Sigmoid colon (tissue), 7 donors: ENCODE results near the gene TM9SF4. TPM values are rescaled to one million over a fixed set of nuclear protein-coding genes. Genes with fewer than 3 reads are reported as not detected.

Experiments used
- DNase-seq: peaks from one replicate; pipeline ENCODE4 v3.0.0-alpha.2; 2019
- H3K27ac ChIP-seq, 4 donors: fragments of 200-600 bp; sonication (generic); one replicate each; pipeline ENCODE4 v1.5.1; 2016 to 2019; ENCODE audit warnings: mild to moderate bottlenecking in 1 of 4
- H3K27me3 ChIP-seq, 3 donors: fragments of 200-600 bp; sonication (generic); one replicate each; pipeline ENCODE4 v1.5.1; 2019; ENCODE audit warnings: mild to moderate bottlenecking in 1 of 3
- H3K36me3 ChIP-seq, 4 donors: fragments of 200-600 bp; sonication (generic); one replicate each; pipeline ENCODE4 v1.5.1; 2016 to 2019
- H3K4me1 ChIP-seq, 4 donors: fragments of 200-600 bp; sonication (generic); one replicate each; pipeline ENCODE4 v1.5.1; 2017 to 2019
- H3K4me3 ChIP-seq, 4 donors: fragments of 200-600 bp; sonication (generic); one replicate each; pipeline ENCODE4 v1.5.1; 2017 to 2019; ENCODE audit warnings: mild to moderate bottlenecking in 2 of 4, moderate library complexity in 1 of 4
- H3K9me3 ChIP-seq, 4 donors: fragments of 200-600 bp in 3 of 4; sonication (generic) in 3 of 4; one replicate each; pipeline versions ENCODE4 v1.5.1 to v1.6.1; 2013 to 2019
- EP300 ChIP-seq, 4 donors: sonication (generic); formaldehyde crosslinking; IDR thresholded peaks; one replicate each; pipeline ENCODE4 v1.6.1; 2017; ENCODE audit warnings: antibody characterized with exemption in 4 of 4
- POLR2A ChIP-seq, 2 donors: fragments of 450-650 bp; IDR thresholded peaks; one replicate each; pipeline ENCODE4 v1.6.1; 2016; ENCODE audit warnings: antibody characterized with exemption in 2 of 2, mild to moderate bottlenecking in 2 of 2, moderate library complexity in 2 of 2
- POLR2AphosphoS5 ChIP-seq, 4 donors: sonication (generic); formaldehyde crosslinking; IDR thresholded peaks; one replicate each; pipeline ENCODE4 v1.6.1; 2017; ENCODE audit warnings: antibody characterized with exemption in 4 of 4
- WGBS, 2 donors: extraction: QIAGEN DNeasy Blood & Tissue Kit; methylation state at CpG; one replicate each; pipeline ENCODE4 v1.1.7; 2013; 5-methylcytosine and 5-hydroxymethylcytosine counted together
- intact Hi-C: fragments of 100-400 bp; cut with DNase I; formaldehyde crosslinking; loops from one replicate; pipeline ENCODE4 v1.15.1; 2023
- polyA plus RNA-seq, 3 donors: library from polyadenylated mRNA; stranded (reverse); fragments of 200-250 nt; gene quantifications; one replicate each; pipeline ENCODE4 v1.2.3, GENCODE V29; 2013
- total RNA-seq, 4 donors: library from RNA; depleted of rRNA; stranded (reverse); fragments of >200 nt; gene quantifications; one replicate each; pipeline ENCODE4 v1.1.0, GENCODE V29; 2016
- TF ChIP-seq, protein P1 (sequence below), 4 experiments: fragments of 450-650 bp in 3 of 4; fragments of 200-600 bp in 1 of 4; IDR thresholded peaks; one replicate each; pipeline ENCODE4 v1.5.1; 2016 to 2019; ENCODE audit warnings: antibody characterized with exemption in 4 of 4, mild to moderate bottlenecking in 3 of 4, moderate library complexity in 2 of 4
- donor health status: healthy with polysubstance abuse.
- donor health status: Bipolar disorder and iron deficiency.
- donor health status: healthy.

TM9SF4 gene
- total and polyA plus RNA-seq, 7 donors = 6.6 to 38.3 (median 17.1) TPM

DNA sequence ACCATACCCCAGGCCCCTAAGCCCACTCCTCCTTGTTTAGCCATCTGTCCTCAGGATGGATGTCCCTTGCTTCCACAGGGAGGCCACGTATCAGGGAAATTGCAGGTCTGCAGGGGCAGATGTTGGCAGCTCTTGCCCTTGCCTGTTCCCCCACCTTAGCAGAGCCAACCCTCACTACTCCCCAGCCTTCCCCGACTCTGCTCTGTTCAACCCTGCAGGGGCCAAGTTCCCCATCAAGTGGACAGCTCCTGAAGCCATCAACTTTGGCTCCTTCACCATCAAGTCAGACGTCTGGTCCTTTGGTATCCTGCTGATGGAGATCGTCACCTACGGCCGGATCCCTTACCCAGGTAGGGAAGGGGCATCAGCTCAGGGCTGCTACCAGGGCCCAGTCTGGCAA, 10.7 kb upstream of the TM9SF4 start:
- Histone ChIP-seq H3K36me3 (no peaks in the 10 kb centered on the region), H3K4me3 (no peak overlapping the region), H3K27me3 (peaks cover 0 to 5% (median 0%) of the 10 kb centered on the region in 3 donors), H3K9me3 (no peaks in the 10 kb centered on the region), H3K27ac (no peak overlapping the region), H3K4me1 (no peaks in the 10 kb centered on the region)
- intact Hi-C loops = no loop called here
- 72 to 85% methylated on average over 6 of the region's 6 CpGs for WGBS, 2 donors
- no peak for DNase-seq
- TF ChIP-seq POLR2AphosphoS5 (IDR thresholded peaks at IDR 0.05) = no peak
- TF ChIP-seq, protein P1, sequence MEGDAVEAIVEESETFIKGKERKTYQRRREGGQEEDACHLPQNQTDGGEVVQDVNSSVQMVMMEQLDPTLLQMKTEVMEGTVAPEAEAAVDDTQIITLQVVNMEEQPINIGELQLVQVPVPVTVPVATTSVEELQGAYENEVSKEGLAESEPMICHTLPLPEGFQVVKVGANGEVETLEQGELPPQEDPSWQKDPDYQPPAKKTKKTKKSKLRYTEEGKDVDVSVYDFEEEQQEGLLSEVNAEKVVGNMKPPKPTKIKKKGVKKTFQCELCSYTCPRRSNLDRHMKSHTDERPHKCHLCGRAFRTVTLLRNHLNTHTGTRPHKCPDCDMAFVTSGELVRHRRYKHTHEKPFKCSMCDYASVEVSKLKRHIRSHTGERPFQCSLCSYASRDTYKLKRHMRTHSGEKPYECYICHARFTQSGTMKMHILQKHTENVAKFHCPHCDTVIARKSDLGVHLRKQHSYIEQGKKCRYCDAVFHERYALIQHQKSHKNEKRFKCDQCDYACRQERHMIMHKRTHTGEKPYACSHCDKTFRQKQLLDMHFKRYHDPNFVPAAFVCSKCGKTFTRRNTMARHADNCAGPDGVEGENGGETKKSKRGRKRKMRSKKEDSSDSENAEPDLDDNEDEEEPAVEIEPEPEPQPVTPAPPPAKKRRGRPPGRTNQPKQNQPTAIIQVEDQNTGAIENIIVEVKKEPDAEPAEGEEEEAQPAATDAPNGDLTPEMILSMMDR (IDR thresholded peaks at IDR 0.05) = no peak
- no peak for TF ChIP-seq EP300 (IDR thresholded peaks at IDR 0.05)
- TF ChIP-seq POLR2A (IDR thresholded peaks at IDR 0.05) = no peak

DNA sequence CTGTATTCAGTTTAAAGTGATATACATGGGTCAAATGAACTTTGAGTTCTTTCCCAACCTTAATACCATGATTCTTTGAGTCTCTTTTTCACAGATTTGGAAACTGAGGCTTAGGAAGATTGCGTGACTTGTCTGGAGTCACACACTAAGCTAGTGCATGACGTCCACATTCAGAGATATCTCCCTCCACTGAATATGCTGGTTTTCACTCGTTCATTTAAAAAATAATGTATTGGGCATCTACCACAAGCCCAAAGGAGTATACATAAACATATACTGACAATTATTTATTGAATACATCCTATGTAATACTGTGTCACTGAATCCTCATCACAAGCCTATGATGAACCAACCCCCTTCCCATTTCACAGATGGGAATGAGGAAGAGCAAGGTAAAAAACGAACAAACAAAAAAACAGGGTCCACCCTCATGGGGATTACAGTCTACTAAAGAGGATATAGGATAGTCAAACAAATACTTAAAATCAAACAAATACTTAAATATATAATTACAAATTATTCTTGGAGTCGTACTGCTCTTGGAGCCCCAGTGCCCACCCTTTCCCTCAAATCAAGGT, 611 bp upstream of the TM9SF4 start:
- Histone ChIP-seq H3K27ac (peak overlapping the region; percentile 94 to 95 (median 95)), H3K4me1 (peaks cover 0 to 23% (median 20%) of the 10 kb centered on the region in 4 donors), H3K27me3 (no peaks in the 10 kb centered on the region), H3K9me3 (no peaks in the 10 kb centered on the region), H3K36me3 (no peaks in the 10 kb centered on the region), H3K4me3 (peak overlapping the region in 3 of 4 donors; percentile 65 to 95 (median 77))
- 51 to 66% methylated on average over 5 of the region's 5 CpGs for WGBS, 2 donors
- intact Hi-C loops = loop anchor here (5.0 kb wide), 1 partner anchor 98 kb away; the partner anchor contains the start of genes PLAGL2 and POFUT1
- no peak for DNase-seq
- TF ChIP-seq, protein P1 (IDR thresholded peaks at IDR 0.05) = no peak
- TF ChIP-seq POLR2AphosphoS5 (IDR thresholded peaks at IDR 0.05) (no peak), EP300 (IDR thresholded peaks at IDR 0.05) (no peak), POLR2A (IDR thresholded peaks at IDR 0.05) (no peak)

DNA sequence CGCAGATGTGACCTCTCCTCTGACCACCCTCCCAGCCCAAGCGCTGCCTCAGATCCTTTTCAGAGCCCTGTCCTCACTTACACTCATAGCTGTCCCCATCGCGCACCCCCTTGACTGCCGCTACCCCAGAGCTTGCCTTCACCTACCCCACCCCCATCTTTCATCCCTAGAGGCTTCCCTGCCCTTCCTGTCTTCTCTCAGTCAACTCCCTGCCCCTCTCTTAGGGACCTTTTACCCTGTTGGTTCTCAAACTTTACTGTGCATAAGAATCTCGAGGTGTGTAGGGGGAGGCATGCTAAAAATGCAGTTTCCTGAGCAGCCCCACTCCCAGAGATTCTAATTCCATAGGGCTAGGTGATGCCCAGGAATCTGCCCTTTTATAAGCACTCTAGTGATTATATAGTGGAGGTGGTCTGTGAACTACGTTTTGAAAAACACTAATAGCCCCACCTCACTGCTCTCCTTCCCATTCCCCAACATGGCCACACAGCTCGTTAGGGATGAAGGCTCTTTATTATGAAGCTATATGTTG, 725 bp downstream of the TM9SF4 start:
- 2 to 5% methylated on average over 8 of the region's 8 CpGs for WGBS, 2 donors
- Histone ChIP-seq H3K9me3 (no peaks in the 10 kb centered on the region), H3K27ac (peak overlapping the region; percentile 94 to 95 (median 95)), H3K27me3 (no peaks in the 10 kb centered on the region), H3K4me1 (peaks cover 0 to 28% (median 26%) of the 10 kb centered on the region in 4 donors), H3K4me3 (peak overlapping the region; percentile 65 to 95 (median 82)), H3K36me3 (no peaks in the 10 kb centered on the region)
- DNase-seq = peak; percentile 66
- intact Hi-C loops = no loop called here
- TF ChIP-seq POLR2A (IDR thresholded peaks at IDR 0.05) (no peak), POLR2AphosphoS5 (IDR thresholded peaks at IDR 0.05) (no peak)
- TF ChIP-seq, protein P1 (IDR thresholded peaks at IDR 0.05) = no peak

DNA sequence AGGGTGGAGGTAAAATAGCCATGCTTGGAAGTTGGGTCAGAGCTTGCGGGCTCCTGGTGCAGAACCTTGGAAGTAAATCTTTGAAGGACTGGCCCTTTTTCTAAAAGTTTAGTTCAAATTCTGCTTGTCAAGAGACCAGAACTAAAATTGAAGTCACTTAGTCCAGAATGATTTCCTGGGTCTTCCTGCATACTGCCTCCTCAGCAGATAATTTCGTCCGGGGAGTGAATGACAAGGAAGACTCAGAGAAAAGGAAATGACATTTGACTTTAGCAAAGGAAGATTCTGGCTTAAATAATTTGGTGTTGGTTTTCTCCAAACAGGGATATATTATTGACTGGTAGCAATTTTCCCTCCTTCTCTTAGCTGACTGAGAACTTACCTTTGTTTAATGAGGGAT, 1.2 kb downstream of the TM9SF4 start:
- Histone ChIP-seq H3K4me3 (peak overlapping the region in 3 of 4 donors; percentile 65 to 95 (median 77)), H3K4me1 (peaks cover 0 to 29% (median 26%) of the 10 kb centered on the region in 4 donors), H3K27ac (peak overlapping the region in 2 of 4 donors; percentile 95), H3K36me3 (no peaks in the 10 kb centered on the region), H3K9me3 (no peaks in the 10 kb centered on the region), H3K27me3 (no peaks in the 10 kb centered on the region)
- DNase-seq = no peak
- intact Hi-C loops = no loop called here
- WGBS, 2 donors = 61 to 68% methylated on average over 3 of the region's 3 CpGs
- TF ChIP-seq, protein P1 (IDR thresholded peaks at IDR 0.05) = no peak
- no peak for TF ChIP-seq EP300 (IDR thresholded peaks at IDR 0.05)
- no peak for TF ChIP-seq POLR2A (IDR thresholded peaks at IDR 0.05)
- no peak for TF ChIP-seq POLR2AphosphoS5 (IDR thresholded peaks at IDR 0.05)
